Chondrocyte (in vitro differentiated cells): ENCODE results near the gene PRR27. TPM values are rescaled to one million over a fixed set of nuclear protein-coding genes. Genes with fewer than 3 reads are reported as not detected.
A peak's percentile ranks its signal among the peaks of the same experiment; 100 is the strongest.

Experiments used
- DNase-seq: peaks from one replicate; pipeline ENCODE4 v3.0.0; 2021; ENCODE audit warnings: mixed read lengths, low spot score
- H3K27ac Mint-ChIP-seq: one replicate; pipeline ENCODE4 v1.8.0; 2021; ENCODE audit warnings: mild to moderate bottlenecking, moderate library complexity, mixed read lengths; ENCODE audit not compliant: unreplicated experiment
- H3K27me3 Mint-ChIP-seq: 2 replicates; pipeline ENCODE4 v1.8.0; 2021; ENCODE audit warnings: low read depth, mixed read lengths
- H3K36me3 Mint-ChIP-seq: 2 replicates; pipeline ENCODE4 v1.8.0; 2021; ENCODE audit warnings: low read depth, mixed read lengths
- H3K4me1 Mint-ChIP-seq: 2 replicates; pipeline ENCODE4 v1.8.0; 2021; ENCODE audit warnings: low read depth, mild to moderate bottlenecking, mixed read lengths
- H3K4me3 Mint-ChIP-seq: one replicate; pipeline ENCODE4 v1.8.0; 2021; ENCODE audit warnings: mild to moderate bottlenecking, moderate library complexity, mixed read lengths; ENCODE audit not compliant: unreplicated experiment
- H3K9me3 Mint-ChIP-seq: 2 replicates; pipeline ENCODE4 v1.8.0; 2021; ENCODE audit warnings: low read depth, mixed read lengths
- total RNA-seq: library from RNA; stranded (reverse); gene quantifications from 3 replicates; pipeline ENCODE4 v1.2.1, GENCODE V29; 2021
- TF ChIP-seq, protein P1 (sequence below): fragments of 200-600 bp; sonication (generic); IDR thresholded peaks from 2 replicates; pipeline ENCODE4 v1.5.0; 2021; ENCODE audit warnings: antibody characterized with exemption, mild to moderate bottlenecking, moderate library complexity

PRR27 gene
- total RNA-seq, 1 donor from 2014 or later, result not detected

- Mint-ChIP-seq H3K4me3 (no peak overlapping the region), H3K27ac (no peak overlapping the region), H3K36me3 (no peaks in the 10 kb centered on the region), H3K9me3 (no peaks in the 10 kb centered on the region), H3K4me1 (no peaks in the 10 kb centered on the region), H3K27me3 (peaks cover 25% of the 10 kb centered on the region)
- TF ChIP-seq, protein P1, sequence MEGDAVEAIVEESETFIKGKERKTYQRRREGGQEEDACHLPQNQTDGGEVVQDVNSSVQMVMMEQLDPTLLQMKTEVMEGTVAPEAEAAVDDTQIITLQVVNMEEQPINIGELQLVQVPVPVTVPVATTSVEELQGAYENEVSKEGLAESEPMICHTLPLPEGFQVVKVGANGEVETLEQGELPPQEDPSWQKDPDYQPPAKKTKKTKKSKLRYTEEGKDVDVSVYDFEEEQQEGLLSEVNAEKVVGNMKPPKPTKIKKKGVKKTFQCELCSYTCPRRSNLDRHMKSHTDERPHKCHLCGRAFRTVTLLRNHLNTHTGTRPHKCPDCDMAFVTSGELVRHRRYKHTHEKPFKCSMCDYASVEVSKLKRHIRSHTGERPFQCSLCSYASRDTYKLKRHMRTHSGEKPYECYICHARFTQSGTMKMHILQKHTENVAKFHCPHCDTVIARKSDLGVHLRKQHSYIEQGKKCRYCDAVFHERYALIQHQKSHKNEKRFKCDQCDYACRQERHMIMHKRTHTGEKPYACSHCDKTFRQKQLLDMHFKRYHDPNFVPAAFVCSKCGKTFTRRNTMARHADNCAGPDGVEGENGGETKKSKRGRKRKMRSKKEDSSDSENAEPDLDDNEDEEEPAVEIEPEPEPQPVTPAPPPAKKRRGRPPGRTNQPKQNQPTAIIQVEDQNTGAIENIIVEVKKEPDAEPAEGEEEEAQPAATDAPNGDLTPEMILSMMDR, result peak; percentile 83
- no peak for DNase-seq
Observed at GRCh38 chr4:70183168-70183939, 29.3 kb downstream of the PRR27 start.

DNA sequence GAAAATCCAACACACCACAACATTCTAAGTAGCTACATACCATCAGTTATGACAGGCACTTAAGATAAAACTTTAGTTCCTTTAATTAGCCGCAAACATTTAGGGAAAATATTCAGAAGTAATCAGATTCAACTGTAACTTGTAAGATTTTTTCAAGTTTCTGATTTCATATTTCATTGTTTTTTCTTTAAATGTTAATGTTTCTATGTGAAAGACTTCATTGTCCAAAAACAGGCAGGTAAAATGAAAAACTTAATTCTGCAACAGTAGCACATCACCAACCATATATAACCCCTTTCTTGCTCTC lies 29.9 kb downstream of the PRR27 start:
- DNase-seq, result no peak
- no peak overlapping the region for H3K4me3 Mint-ChIP-seq
- peaks cover 26% of the 10 kb centered on the region for H3K27me3 Mint-ChIP-seq
- no peak overlapping the region for H3K27ac Mint-ChIP-seq
- TF ChIP-seq, protein P1, result peak; percentile 61
- H3K9me3 Mint-ChIP-seq, result no peaks in the 10 kb centered on the region
- no peaks in the 10 kb centered on the region for H3K36me3 Mint-ChIP-seq
- no peaks in the 10 kb centered on the region for H3K4me1 Mint-ChIP-seq

GRCh38 chr4:70187216-70187615 lies 33.2 kb downstream of the PRR27 start:
- peaks cover 34% of the 10 kb centered on the region for H3K27me3 Mint-ChIP-seq
- no peak for DNase-seq
- peaks cover 4% of the 10 kb centered on the region for H3K9me3 Mint-ChIP-seq
- TF ChIP-seq, protein P1, result no peak
- no peak overlapping the region for H3K27ac Mint-ChIP-seq
- no peaks in the 10 kb centered on the region for H3K4me1 Mint-ChIP-seq
- H3K4me3 Mint-ChIP-seq, result no peak overlapping the region
- H3K36me3 Mint-ChIP-seq, result no peaks in the 10 kb centered on the region

DNA sequence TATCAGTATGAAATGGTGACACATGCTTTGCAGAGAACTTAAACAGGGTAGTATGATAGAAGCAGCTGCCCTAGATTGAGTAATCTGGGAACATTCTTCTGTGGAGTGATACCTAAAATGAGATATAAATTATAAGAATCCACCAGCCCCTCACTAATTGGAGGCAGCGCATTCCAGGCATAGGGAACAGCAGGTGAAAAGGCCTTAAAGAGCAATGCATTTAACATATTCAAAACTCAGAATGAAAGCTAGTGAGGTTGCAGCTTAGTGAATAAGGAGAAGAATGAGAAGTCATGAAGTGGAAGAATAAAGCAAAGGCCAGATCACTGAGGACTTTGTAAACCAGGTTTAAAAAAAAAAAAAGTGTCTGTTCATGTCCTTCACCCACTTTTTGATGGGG lies 36.5 kb downstream of the PRR27 start:
- no peak for DNase-seq
- no peaks in the 10 kb centered on the region for H3K36me3 Mint-ChIP-seq
- no peaks in the 10 kb centered on the region for H3K4me1 Mint-ChIP-seq
- TF ChIP-seq, protein P1, result no peak
- H3K27me3 Mint-ChIP-seq, result peaks cover 30% of the 10 kb centered on the region
- no peak overlapping the region for H3K27ac Mint-ChIP-seq
- H3K4me3 Mint-ChIP-seq, result no peak overlapping the region
- peaks cover 4% of the 10 kb centered on the region for H3K9me3 Mint-ChIP-seq

DNA sequence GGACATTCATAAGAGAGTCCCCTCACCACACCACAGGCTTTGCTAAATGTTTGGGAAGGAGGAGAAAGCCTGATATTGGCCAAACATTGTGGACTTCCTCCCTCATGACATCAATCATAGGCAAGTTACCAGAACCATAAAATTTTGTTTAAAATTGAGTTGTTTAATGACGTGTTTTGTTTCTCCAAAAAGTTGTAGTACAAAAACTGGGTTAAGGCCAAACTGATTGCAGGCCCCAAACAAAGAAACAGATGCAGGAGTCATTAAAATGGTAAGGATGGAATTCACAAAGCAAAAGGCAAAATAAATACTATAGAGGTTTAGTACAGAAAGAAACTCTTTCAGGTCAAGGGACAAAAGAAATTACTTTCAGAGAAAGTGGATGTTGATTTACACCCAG lies 37.6 kb downstream of the PRR27 start:
- no peak for DNase-seq
- Mint-ChIP-seq H3K36me3 (no peaks in the 10 kb centered on the region), H3K4me3 (no peak overlapping the region), H3K27me3 (peaks cover 26% of the 10 kb centered on the region), H3K27ac (no peak overlapping the region), H3K9me3 (peaks cover 4% of the 10 kb centered on the region), H3K4me1 (no peaks in the 10 kb centered on the region)
- TF ChIP-seq, protein P1, result no peak
